ENCODE data around the gene ECE2. TPM values are rescaled to one million over a fixed set of nuclear protein-coding genes. Genes with fewer than 3 reads are reported as not detected.

ECE2 gene
- total RNA-seq, 4 donors from 2014 or later = not detected

GRCh38 chr3:184272269-184272668 lies 3.6 kb upstream of the ECE2 start:
- no peaks in the 10 kb centered on the region for H3K36me3 ChIP-seq
- H3K4me3 ChIP-seq (replicated peaks in 1 of 3) = no peak overlapping the region
- H3K27me3 ChIP-seq = peaks cover 8% of the 10 kb centered on the region
- no peaks in the 10 kb centered on the region for H3K9me3 ChIP-seq
- intact Hi-C loops (cut with DNase I) = no loop called here
- WGBS, 2 donors = 58 to 68% methylated on average over 1 of the region's 1 CpG
- H3K4me1 ChIP-seq = no peaks in the 10 kb centered on the region
- DNase-seq = no peak
- TF ChIP-seq CTCF (IDR thresholded peaks at IDR 0.05) = no peak
- TF ChIP-seq POLR2A (IDR thresholded peaks at IDR 0.05) = no peak
- no peak overlapping the region for H3K27ac ChIP-seq

- Histone ChIP-seq H3K4me3 (replicated peaks in 1 of 3) (no peak overlapping the region), H3K27me3 (peaks cover 8% of the 10 kb centered on the region), H3K9me3 (no peaks in the 10 kb centered on the region), H3K36me3 (no peaks in the 10 kb centered on the region), H3K27ac (no peak overlapping the region), H3K4me1 (no peaks in the 10 kb centered on the region)
- no peak for DNase-seq
- 71 to 73% methylated on average over 12 of the region's 12 CpGs for WGBS, 2 donors
- TF ChIP-seq CTCF (IDR thresholded peaks at IDR 0.05) (no peak), POLR2A (IDR thresholded peaks at IDR 0.05) (no peak)
- intact Hi-C loops (cut with DNase I) = no loop called here
These were observed 481 bp upstream of the ECE2 start for GRCh38 chr3:184275381-184275701.

- Histone ChIP-seq H3K36me3 (no peaks in the 10 kb centered on the region), H3K4me1 (no peaks in the 10 kb centered on the region), H3K4me3 (replicated peaks in 1 of 3) (no peak overlapping the region), H3K27me3 (peaks cover 8% of the 10 kb centered on the region), H3K27ac (no peak overlapping the region), H3K9me3 (no peaks in the 10 kb centered on the region)
- no peak for TF ChIP-seq CTCF (IDR thresholded peaks at IDR 0.05)
- no peak for TF ChIP-seq POLR2A (IDR thresholded peaks at IDR 0.05)
- intact Hi-C loops (cut with DNase I) = no loop called here
- 87 to 94% methylated on average over 6 of the region's 6 CpGs for WGBS, 2 donors
- no peak for DNase-seq
These were observed 1.5 kb downstream of the ECE2 start for GRCh38 chr3:184277366-184277765.

GRCh38 chr3:184282941-184283340 lies 7.1 kb downstream of the ECE2 start:
- intact Hi-C loops (cut with DNase I) = loop anchor here (10.0 kb wide), 1 partner anchor 48 kb away; no protein-coding TSS in a partner anchor
- no peaks in the 10 kb centered on the region for H3K36me3 ChIP-seq
- no peak overlapping the region for H3K27ac ChIP-seq
- H3K9me3 ChIP-seq = no peaks in the 10 kb centered on the region
- H3K4me1 ChIP-seq = no peaks in the 10 kb centered on the region
- H3K27me3 ChIP-seq = no peaks in the 10 kb centered on the region
- no peak overlapping the region for H3K4me3 ChIP-seq (replicated peaks in 1 of 3)
- 90 to 92% methylated on average over 4 of the region's 4 CpGs for WGBS, 2 donors
- DNase-seq = no peak
- TF ChIP-seq CTCF (IDR thresholded peaks at IDR 0.05) (no peak), POLR2A (IDR thresholded peaks at IDR 0.05) (no peak)

- WGBS, 2 donors = 91 to 95% methylated on average over 8 of the region's 8 CpGs
These were observed 7.9 kb downstream of the ECE2 start for GRCh38 chr3:184283681-184284080.

More at GRCh38 chr3:184283681-184284080, 7.9 kb downstream of the ECE2 start:
- Histone ChIP-seq H3K36me3 (no peaks in the 10 kb centered on the region), H3K27ac (no peak overlapping the region), H3K4me3 (replicated peaks in 1 of 3) (no peak overlapping the region), H3K9me3 (no peaks in the 10 kb centered on the region), H3K27me3 (no peaks in the 10 kb centered on the region), H3K4me1 (no peaks in the 10 kb centered on the region)
- no peak for DNase-seq
- intact Hi-C loops (cut with DNase I) = loop anchor here (10.0 kb wide), 1 partner anchor 49 kb away; no protein-coding TSS in a partner anchor
- no peak for TF ChIP-seq CTCF (IDR thresholded peaks at IDR 0.05)
- no peak for TF ChIP-seq POLR2A (IDR thresholded peaks at IDR 0.05)

All from thyroid gland (tissue), 4 donors.